GM10248 (cell line): Measurements from ENCODE around the gene PLPP3.

ENCODE experiments used
- CTCF ChIA-PET: fragments of 300-600 bp; sonication (Branson Sonifier 250); formaldehyde crosslinking; extraction: SDS; loops from one replicate; lab custom pipeline; 2021; ENCODE audit warnings: antibody characterized with exemption; lab: Yijun Ruan, JAX
- POLR2A ChIA-PET: fragments of 350-650 bp; sonication (Branson Sonifier 250); formaldehyde crosslinking; extraction: SDS; loops from one replicate; lab custom pipeline; 2020; ENCODE audit warnings: antibody characterized with exemption; lab: Yijun Ruan, JAX
- DNase-seq: peaks from one replicate; pipeline ENCODE4 v3.0.0; 2012; ENCODE audit errors: extremely low spot score
- TF ChIP-seq, protein P1 (sequence below): IDR thresholded peaks from 2 replicates; pipeline ENCODE4 v1.5.1; 2012; ENCODE audit warnings: mild to moderate bottlenecking, low read depth; ENCODE audit errors: extremely low read depth, missing control alignments, control extremely low read depth

PLPP3 gene

DNA sequence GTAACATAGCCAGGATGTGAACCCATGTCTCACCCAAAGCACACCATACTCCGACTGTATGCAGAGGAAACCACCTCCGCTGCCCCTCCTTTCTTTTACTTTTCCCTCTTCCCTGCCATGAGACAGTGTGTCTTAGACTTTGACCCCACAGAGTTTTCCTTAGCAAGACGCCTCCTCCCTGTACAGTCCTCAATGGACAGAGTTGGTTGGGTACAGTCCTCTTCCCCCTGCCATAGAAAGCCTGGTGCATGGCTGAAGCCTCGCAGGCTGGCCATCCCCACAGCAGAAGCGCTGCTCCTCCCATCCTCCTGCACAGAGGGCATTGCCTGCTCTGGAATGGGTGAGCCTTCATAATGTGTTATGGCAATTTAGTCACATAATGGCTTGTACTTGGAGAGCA is 127.9 kb downstream of the PLPP3 start:
- TF ChIP-seq, protein P1, sequence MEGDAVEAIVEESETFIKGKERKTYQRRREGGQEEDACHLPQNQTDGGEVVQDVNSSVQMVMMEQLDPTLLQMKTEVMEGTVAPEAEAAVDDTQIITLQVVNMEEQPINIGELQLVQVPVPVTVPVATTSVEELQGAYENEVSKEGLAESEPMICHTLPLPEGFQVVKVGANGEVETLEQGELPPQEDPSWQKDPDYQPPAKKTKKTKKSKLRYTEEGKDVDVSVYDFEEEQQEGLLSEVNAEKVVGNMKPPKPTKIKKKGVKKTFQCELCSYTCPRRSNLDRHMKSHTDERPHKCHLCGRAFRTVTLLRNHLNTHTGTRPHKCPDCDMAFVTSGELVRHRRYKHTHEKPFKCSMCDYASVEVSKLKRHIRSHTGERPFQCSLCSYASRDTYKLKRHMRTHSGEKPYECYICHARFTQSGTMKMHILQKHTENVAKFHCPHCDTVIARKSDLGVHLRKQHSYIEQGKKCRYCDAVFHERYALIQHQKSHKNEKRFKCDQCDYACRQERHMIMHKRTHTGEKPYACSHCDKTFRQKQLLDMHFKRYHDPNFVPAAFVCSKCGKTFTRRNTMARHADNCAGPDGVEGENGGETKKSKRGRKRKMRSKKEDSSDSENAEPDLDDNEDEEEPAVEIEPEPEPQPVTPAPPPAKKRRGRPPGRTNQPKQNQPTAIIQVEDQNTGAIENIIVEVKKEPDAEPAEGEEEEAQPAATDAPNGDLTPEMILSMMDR, result no peak
- POLR2A ChIA-PET, result no interaction called here
- no peak for DNase-seq
- CTCF ChIA-PET, result no interaction called here

GRCh38 chr1:56450004-56450666 is 129.2 kb downstream of the PLPP3 start:
- CTCF ChIA-PET, result interaction anchor here (1.4 kb wide), 1 partner anchor 15 kb away, joined by 4 read pairs; no protein-coding TSS in a partner anchor
- POLR2A ChIA-PET, result no interaction called here
- TF ChIP-seq, protein P1, result no peak
- no peak for DNase-seq

GRCh38 chr1:56448529-56449300 is 130.6 kb downstream of the PLPP3 start:
- TF ChIP-seq, protein P1, result no peak
- ChIA-PET POLR2A (no interaction called here), CTCF (interaction anchor here (1.4 kb wide), 1 partner anchor 17 kb away, joined by 4 read pairs; no protein-coding TSS in a partner anchor)
- no peak for DNase-seq

GRCh38 chr1:56447823-56448222 is 131.5 kb downstream of the PLPP3 start:
- DNase-seq, result no peak
- ChIA-PET CTCF (no interaction called here), POLR2A (no interaction called here)
- TF ChIP-seq, protein P1, result no peak

GRCh38 chr1:56446531-56447098 is 132.7 kb downstream of the PLPP3 start:
- POLR2A ChIA-PET, result no interaction called here

More at GRCh38 chr1:56446531-56447098, 132.7 kb downstream of the PLPP3 start:
- TF ChIP-seq, protein P1, result no peak
- no peak for DNase-seq
- CTCF ChIA-PET, result no interaction called here
